Naive B cell (primary cell): Measurements from ENCODE around the gene BIN2. TPM values are rescaled to one million over a fixed set of nuclear protein-coding genes. Genes with fewer than 3 reads are reported as not detected.
"Not testable (repeated sequence)": the region's sequence is repeated elsewhere in the genome, so short reads cannot be mapped to it uniquely, and the experiment has no call there.

ENCODE experiments used
- ATAC-seq, 2 donors: fragments of 150-1000 bp; cut with Tn5 transposase; 2 replicates each; pipeline ENCODE4 v1.10.0; 2021; ENCODE audit warnings: low read depth in 2 of 2, mild to moderate bottlenecking in 2 of 2, moderate library complexity in 2 of 2
- DNase-seq: peaks from one replicate; pipeline ENCODE4 v3.0.0; 2022
- H3K27ac Mint-ChIP-seq, 6 donors: one replicate each; pipeline ENCODE4 v1.8.0; 2020 to 2022; ENCODE audit warnings: mild to moderate bottlenecking in 6 of 6, mixed read lengths in 6 of 6, moderate library complexity in 5 of 6, inconsistent platforms in 2 of 6
- H3K27me3 Mint-ChIP-seq, 3 donors: one replicate each; pipeline ENCODE4 v1.8.0; 2021 to 2022; ENCODE audit warnings: mixed read lengths in 3 of 3, mild to moderate bottlenecking in 1 of 3
- H3K36me3 Mint-ChIP-seq, 2 donors: one replicate each; pipeline ENCODE4 v1.8.0; 2020 to 2022; ENCODE audit warnings: mixed read lengths in 2 of 2, inconsistent platforms in 1 of 2, mild to moderate bottlenecking in 1 of 2
- H3K4me1 Mint-ChIP-seq, 3 donors: one replicate each; pipeline ENCODE4 v1.8.0; 2020 to 2022; ENCODE audit warnings: mixed read lengths in 3 of 3, inconsistent platforms in 1 of 3, mild to moderate bottlenecking in 1 of 3, moderate library complexity in 1 of 3
- H3K4me3 Mint-ChIP-seq, 8 donors: one replicate each; pipeline ENCODE4 v1.8.0; 2020 to 2022; ENCODE audit warnings: mild to moderate bottlenecking in 8 of 8, mixed read lengths in 8 of 8, moderate library complexity in 8 of 8, inconsistent platforms in 2 of 8
- H3K9me3 Mint-ChIP-seq, 7 donors: one replicate each; pipeline ENCODE4 v1.8.0; 2020 to 2022; ENCODE audit warnings: mixed read lengths in 7 of 7, mild to moderate bottlenecking in 5 of 7, inconsistent platforms in 2 of 7, moderate library complexity in 1 of 7
- polyA plus RNA-seq, 6 donors: library from polyadenylated mRNA; unstranded; fragments of 300-500 nt; fragmentation: Illumina TruSeq; gene quantifications; one replicate each; pipeline ENCODE4 v1.2.3, GENCODE V29; 2021; ENCODE audit warnings: low read depth in 6 of 6

BIN2 gene
- polyA plus RNA-seq, 6 donors from 2014 or later, result 74.2 to 140 (median 86.5) TPM

- Mint-ChIP-seq H3K4me1 (peaks cover 50 to 60% (median 56%) of the 10 kb centered on the region in 3 donors), H3K4me3 (peak overlapping the region in 6 of 8 donors; percentile 32 to 71 (median 52)), H3K27ac (peak overlapping the region; percentile 23 to 88 (median 76)), H3K9me3 (no peaks in the 10 kb centered on the region), H3K36me3 (no peaks in the 10 kb centered on the region), H3K27me3 (no peaks in the 10 kb centered on the region)
- DNase-seq, result peak; percentile 70
- peak; percentile 65 to 73 for ATAC-seq
Observed at GRCh38 chr12:51341251-51342007, 17.5 kb upstream of the BIN2 start.

GRCh38 chr12:51339750-51340149 is 15.8 kb upstream of the BIN2 start:
- H3K27me3 Mint-ChIP-seq, result peaks cover 0 to 5% (median 5%) of the 10 kb centered on the region in 3 donors
- H3K4me3 Mint-ChIP-seq, result no peak overlapping the region
- ATAC-seq (no peak), DNase-seq (no peak)
- H3K36me3 Mint-ChIP-seq, result no peaks in the 10 kb centered on the region
- H3K9me3 Mint-ChIP-seq, result no peaks in the 10 kb centered on the region
- H3K27ac Mint-ChIP-seq, result no peak overlapping the region
- H3K4me1 Mint-ChIP-seq, result peaks cover 42 to 51% (median 42%) of the 10 kb centered on the region in 3 donors

- peaks cover 18 to 27% (median 22%) of the 10 kb centered on the region in 3 donors for H3K4me1 Mint-ChIP-seq
- not testable (repeated sequence) for H3K4me3 Mint-ChIP-seq, H3K36me3 Mint-ChIP-seq, H3K27ac Mint-ChIP-seq, H3K27me3 Mint-ChIP-seq, ATAC-seq, DNase-seq, H3K9me3 Mint-ChIP-seq
Observed at GRCh38 chr12:51337336-51337735, 13.4 kb upstream of the BIN2 start.

GRCh38 chr12:51335931-51336330 is 12.0 kb upstream of the BIN2 start:
- H3K4me3 Mint-ChIP-seq, result no peak overlapping the region
- peak overlapping the region in 1 of 6 donors; percentile 12 for H3K27ac Mint-ChIP-seq
- DNase-seq, result no peak
- no peak for ATAC-seq
- no peaks in the 10 kb centered on the region for H3K36me3 Mint-ChIP-seq
- H3K4me1 Mint-ChIP-seq, result peaks cover 7 to 13% (median 10%) of the 10 kb centered on the region in 3 donors
- peaks cover 0 to 5% (median 5%) of the 10 kb centered on the region in 3 donors for H3K27me3 Mint-ChIP-seq
- H3K9me3 Mint-ChIP-seq, result no peaks in the 10 kb centered on the region

GRCh38 chr12:51334764-51335163 is 10.8 kb upstream of the BIN2 start:
- Mint-ChIP-seq H3K4me3 (no peak overlapping the region), H3K4me1 (peaks cover 14 to 16% (median 16%) of the 10 kb centered on the region in 3 donors), H3K9me3 (no peaks in the 10 kb centered on the region), H3K27ac (peak overlapping the region in 1 of 6 donors; percentile 58), H3K27me3 (peaks cover 0 to 5% (median 5%) of the 10 kb centered on the region in 3 donors), H3K36me3 (no peaks in the 10 kb centered on the region)
- no peak for ATAC-seq
- DNase-seq, result no peak

- Mint-ChIP-seq H3K4me3 (no peak overlapping the region), H3K9me3 (no peaks in the 10 kb centered on the region), H3K4me1 (peaks cover 23 to 26% (median 24%) of the 10 kb centered on the region in 3 donors), H3K36me3 (no peaks in the 10 kb centered on the region), H3K27me3 (peaks cover 0 to 5% (median 5%) of the 10 kb centered on the region in 3 donors), H3K27ac (peak overlapping the region in 2 of 6 donors; percentile 1 to 68)
- no peak for ATAC-seq
- DNase-seq, result no peak
Observed at GRCh38 chr12:51333536-51333935, 9.6 kb upstream of the BIN2 start.

GRCh38 chr12:51330186-51330585 is 6.2 kb upstream of the BIN2 start:
- H3K36me3 Mint-ChIP-seq, result no peaks in the 10 kb centered on the region
- ATAC-seq, result no peak
- peak overlapping the region in 2 of 6 donors; percentile 11 to 14 for H3K27ac Mint-ChIP-seq
- peak overlapping the region in 5 of 8 donors; percentile 1 to 56 (median 23) for H3K4me3 Mint-ChIP-seq
- H3K4me1 Mint-ChIP-seq, result peaks cover 33 to 57% (median 37%) of the 10 kb centered on the region in 3 donors
- H3K27me3 Mint-ChIP-seq, result no peaks in the 10 kb centered on the region
- H3K9me3 Mint-ChIP-seq, result no peaks in the 10 kb centered on the region
- DNase-seq, result no peak

- H3K36me3 Mint-ChIP-seq, result no peaks in the 10 kb centered on the region
- DNase-seq, result no peak
- H3K4me1 Mint-ChIP-seq, result peaks cover 37 to 61% (median 42%) of the 10 kb centered on the region in 3 donors
- H3K27me3 Mint-ChIP-seq, result no peaks in the 10 kb centered on the region
- peaks cover 0 to 2% (median 0%) of the 10 kb centered on the region in 7 donors for H3K9me3 Mint-ChIP-seq
- H3K27ac Mint-ChIP-seq, result peak overlapping the region in 4 of 6 donors; percentile 6 to 31 (median 12)
- H3K4me3 Mint-ChIP-seq, result peak overlapping the region in 6 of 8 donors; percentile 1 to 56 (median 24)
- no peak for ATAC-seq
Observed at GRCh38 chr12:51329742-51330141, 5.8 kb upstream of the BIN2 start.

- DNase-seq (no peak), ATAC-seq (no peak)
- Mint-ChIP-seq H3K27me3 (no peaks in the 10 kb centered on the region), H3K9me3 (peaks cover 0 to 2% (median 0%) of the 10 kb centered on the region in 7 donors), H3K4me3 (peak overlapping the region in 2 of 8 donors; percentile 53 to 80), H3K4me1 (peaks cover 42 to 66% (median 45%) of the 10 kb centered on the region in 3 donors), H3K27ac (peak overlapping the region in 1 of 6 donors; percentile 43), H3K36me3 (no peaks in the 10 kb centered on the region)
Observed at GRCh38 chr12:51328587-51328986, 4.6 kb upstream of the BIN2 start.

- H3K27me3 Mint-ChIP-seq, result no peaks in the 10 kb centered on the region
- H3K36me3 Mint-ChIP-seq, result peaks cover 3 to 10% of the 10 kb centered on the region in 2 donors
- DNase-seq, result peak; percentile 69
- H3K4me1 Mint-ChIP-seq, result peaks cover 60 to 83% (median 62%) of the 10 kb centered on the region in 3 donors
- peak overlapping the region; percentile 58 to 92 (median 72) for H3K4me3 Mint-ChIP-seq
- peaks cover 0 to 2% (median 0%) of the 10 kb centered on the region in 7 donors for H3K9me3 Mint-ChIP-seq
- H3K27ac Mint-ChIP-seq, result peak overlapping the region; percentile 63 to 96 (median 88)
- peak; percentile 52 to 61 for ATAC-seq
Observed at GRCh38 chr12:51326698-51327439, 2.9 kb upstream of the BIN2 start.

GRCh38 chr12:51324953-51325352 is 979 bp upstream of the BIN2 start:
- Mint-ChIP-seq H3K9me3 (peaks cover 0 to 2% (median 0%) of the 10 kb centered on the region in 7 donors), H3K4me1 (peaks cover 76 to 92% (median 78%) of the 10 kb centered on the region in 3 donors), H3K4me3 (peak overlapping the region in 6 of 8 donors; percentile 46 to 89 (median 70)), H3K27ac (peak overlapping the region; percentile 76 to 98 (median 88)), H3K36me3 (peaks cover 6 to 12% of the 10 kb centered on the region in 2 donors), H3K27me3 (no peaks in the 10 kb centered on the region)
- ATAC-seq (no peak), DNase-seq (no peak)

GRCh38 chr12:51323317-51323960 is 535 bp downstream of the BIN2 start:
- peak overlapping the region; percentile 83 to 99 (median 98) for H3K27ac Mint-ChIP-seq
- peak overlapping the region; percentile 70 to 98 (median 94) for H3K4me3 Mint-ChIP-seq
- peak; percentile 51 to 55 for ATAC-seq
- no peaks in the 10 kb centered on the region for H3K27me3 Mint-ChIP-seq
- DNase-seq, result peak; percentile 64
- H3K4me1 Mint-ChIP-seq, result peaks cover 81 to 92% (median 82%) of the 10 kb centered on the region in 3 donors
- peaks cover 0 to 2% (median 0%) of the 10 kb centered on the region in 7 donors for H3K9me3 Mint-ChIP-seq
- H3K36me3 Mint-ChIP-seq, result peaks cover 6 to 12% of the 10 kb centered on the region in 2 donors

GRCh38 chr12:51322452-51322851 is 1.5 kb downstream of the BIN2 start:
- Mint-ChIP-seq H3K27ac (peak overlapping the region; percentile 83 to 99 (median 98)), H3K36me3 (peaks cover 6 to 12% of the 10 kb centered on the region in 2 donors), H3K27me3 (no peaks in the 10 kb centered on the region), H3K9me3 (peaks cover 0 to 2% (median 0%) of the 10 kb centered on the region in 7 donors), H3K4me3 (peak overlapping the region; percentile 70 to 98 (median 94)), H3K4me1 (peaks cover 87 to 90% (median 90%) of the 10 kb centered on the region in 3 donors)
- DNase-seq, result no peak
- no peak for ATAC-seq
